NCI-H526 (cell line): ENCODE data around the gene P3H4.

ENCODE experiments used
- DNase-seq, 2 experiments: peaks; one replicate each; lab custom pipeline; 2025; lab: John Stamatoyannopoulos, UW

The P3H4 gene

DNA sequence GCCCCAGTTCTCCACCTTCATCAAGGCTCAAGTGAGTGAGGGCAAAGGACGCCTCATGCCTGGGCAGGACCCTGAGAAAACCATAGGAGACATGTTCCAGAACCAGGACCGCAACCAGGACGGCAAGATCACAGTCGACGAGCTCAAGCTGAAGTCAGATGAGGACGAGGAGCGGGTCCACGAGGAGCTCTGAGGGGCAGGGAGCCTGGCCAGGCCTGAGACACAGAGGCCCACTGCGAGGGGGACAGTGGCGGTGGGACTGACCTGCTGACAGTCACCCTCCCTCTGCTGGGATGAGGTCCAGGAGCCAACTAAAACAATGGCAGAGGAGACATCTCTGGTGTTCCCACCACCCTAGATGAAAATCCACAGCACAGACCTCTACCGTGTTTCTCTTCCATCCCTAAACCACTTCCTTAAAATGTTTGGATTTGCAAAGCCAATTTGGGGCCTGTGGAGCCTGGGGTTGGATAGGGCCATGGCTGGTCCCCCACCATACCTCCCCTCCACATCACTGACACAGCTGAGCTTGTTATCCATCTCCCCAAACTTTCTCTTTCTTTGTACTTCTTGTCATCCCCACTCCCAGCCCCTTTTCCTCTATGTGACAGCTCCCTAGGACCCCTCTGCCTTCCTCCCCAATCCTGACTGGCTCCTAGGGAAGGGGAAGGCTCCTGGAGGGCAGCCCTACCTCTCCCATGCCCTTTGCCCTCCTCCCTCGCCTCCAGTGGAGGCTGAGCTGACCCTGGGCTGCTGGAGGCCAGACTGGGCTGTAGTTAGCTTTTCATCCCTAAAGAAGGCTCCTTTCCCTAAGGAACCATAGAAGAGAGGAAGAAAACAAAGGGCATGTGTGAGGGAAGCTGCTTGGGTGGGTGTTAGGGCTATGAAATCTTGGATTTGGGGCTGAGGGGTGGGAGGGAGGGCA lies 10.7 kb upstream of the P3H4 start:
- DNase-seq: no peak

DNA sequence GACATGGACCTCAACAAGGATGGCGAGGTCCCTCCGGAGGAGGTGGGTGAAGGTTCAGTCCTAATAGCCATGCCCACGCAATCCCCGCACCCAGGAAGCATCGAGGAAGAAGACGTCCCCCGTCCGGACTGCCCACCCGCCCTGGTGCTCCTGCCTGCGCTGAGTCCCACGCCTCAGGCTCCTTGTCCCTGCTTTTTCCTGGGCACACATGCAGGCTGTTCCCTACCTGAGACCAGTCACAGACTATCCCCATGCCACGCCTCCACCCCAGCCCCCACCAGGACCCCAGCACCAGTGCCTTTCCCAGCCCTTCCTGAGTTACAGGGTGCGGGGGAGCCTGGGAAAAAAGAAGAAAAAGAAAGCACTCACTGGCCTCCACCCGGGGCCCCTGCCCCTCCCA lies 10.0 kb upstream of the P3H4 start:
- DNase-seq: no peak

DNA sequence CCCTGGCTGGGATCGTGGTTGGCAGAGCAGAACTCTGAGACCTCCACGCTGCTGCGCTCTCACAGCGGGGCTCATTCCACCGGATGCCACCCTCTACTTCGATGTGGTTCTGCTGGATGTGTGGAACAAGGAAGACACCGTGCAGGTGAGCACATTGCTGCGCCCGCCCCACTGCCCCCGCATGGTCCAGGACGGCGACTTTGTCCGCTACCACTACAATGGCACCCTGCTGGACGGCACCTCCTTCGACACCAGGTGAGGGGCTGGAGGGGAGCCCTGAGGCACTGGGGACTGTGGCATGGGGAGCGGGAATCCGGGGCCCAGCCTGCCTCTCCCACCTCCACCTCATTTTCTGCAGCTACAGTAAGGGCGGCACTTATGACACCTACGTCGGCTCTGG lies 6.3 kb upstream of the P3H4 start:
- DNase-seq: no peak

DNA sequence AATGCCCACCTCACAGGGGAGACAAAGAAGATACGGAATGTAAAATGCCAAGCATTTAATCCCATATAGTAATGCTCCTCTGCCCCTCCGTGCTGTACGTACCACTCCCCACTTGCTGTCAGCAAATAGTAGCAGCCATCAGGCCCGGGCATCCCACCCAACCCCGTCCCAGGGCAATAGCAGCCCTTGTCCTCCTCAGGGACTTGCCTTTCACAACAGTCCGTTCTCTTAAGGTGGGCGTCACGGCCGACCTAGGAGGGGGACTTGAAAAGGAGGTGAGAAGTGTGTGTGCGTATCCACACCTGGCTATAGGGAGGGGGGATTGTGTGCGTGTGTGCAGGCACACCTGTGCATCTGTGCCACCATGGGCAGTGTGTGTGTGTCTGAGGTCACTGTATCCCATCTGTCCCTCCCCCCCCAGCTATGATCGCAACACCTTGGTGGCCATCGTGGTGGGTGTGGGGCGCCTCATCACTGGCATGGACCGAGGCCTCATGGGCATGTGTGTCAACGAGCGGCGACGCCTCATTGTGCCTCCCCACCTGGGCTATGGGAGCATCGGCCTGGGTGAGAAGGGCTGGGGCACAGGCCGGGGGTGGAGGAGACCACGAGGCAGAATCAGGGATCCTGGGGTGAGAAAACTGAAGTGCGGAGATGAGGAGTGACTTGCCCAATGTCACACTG lies 5.0 kb upstream of the P3H4 start:
- DNase-seq: no peak

DNA sequence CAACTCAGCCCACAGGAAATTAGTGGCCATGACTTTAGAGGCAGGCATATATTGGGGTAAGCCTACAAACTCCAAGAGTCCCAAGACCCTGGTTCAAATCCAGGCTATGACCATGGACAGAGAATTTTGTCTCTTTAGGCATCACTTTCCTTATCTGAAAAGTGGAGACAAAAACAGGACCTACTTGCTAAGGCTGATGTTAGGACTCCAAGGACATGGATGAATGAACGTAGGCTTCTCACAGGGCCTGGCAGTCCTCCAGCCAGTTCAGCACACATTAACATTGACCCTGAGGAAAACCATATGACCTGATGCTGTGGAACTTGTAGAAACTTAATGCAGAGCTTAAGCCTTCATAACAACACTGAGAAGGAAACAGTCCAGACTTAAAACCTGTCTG lies 2.4 kb upstream of the P3H4 start:
- DNase-seq: no peak

DNA sequence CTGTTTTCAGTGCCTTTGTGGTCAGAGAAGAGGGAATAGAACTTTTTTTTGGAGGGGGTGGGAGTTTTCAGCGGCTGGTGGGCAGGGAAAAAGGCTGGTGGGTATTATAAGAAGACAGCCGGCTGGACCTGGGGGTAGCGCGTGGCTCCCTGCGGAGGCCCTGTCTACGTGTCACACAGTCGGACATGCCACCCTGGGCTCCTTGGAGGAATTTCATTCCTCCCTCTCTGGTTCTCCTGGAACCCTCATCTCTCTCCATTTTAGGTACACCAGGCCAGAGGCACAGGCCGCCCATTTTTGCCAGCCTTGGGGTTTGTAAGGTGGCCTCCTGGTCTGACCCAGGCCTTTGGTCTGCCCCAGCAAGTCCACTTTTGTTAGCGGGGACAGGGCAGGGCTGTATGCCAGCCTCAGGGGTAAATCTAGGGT lies 2.0 kb upstream of the P3H4 start:
- no peak for DNase-seq

DNA sequence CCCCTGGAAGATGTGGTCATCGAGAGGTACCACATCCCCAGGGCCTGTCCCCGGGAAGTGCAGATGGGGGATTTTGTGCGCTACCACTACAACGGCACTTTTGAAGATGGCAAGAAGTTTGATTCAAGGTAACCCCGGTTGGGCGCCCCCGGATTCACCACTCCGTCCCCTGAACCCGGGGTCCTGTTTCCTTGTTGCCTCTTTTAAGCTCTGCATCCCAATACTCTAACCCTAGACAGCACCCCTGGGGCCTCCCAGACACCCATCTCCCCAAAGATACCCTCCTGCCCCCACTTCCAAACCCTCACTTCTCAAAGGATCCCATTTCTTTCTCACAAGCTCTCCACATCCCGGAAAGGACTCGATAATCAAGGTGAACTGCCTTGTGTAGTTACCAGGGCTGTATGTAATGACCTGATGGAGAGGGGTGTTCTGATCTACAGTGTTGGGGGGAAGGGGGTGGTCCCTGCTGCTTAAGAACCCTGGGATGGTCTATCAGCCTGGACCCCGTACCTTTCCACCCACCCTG lies 1.5 kb upstream of the P3H4 start:
- DNase-seq: no peak

DNA sequence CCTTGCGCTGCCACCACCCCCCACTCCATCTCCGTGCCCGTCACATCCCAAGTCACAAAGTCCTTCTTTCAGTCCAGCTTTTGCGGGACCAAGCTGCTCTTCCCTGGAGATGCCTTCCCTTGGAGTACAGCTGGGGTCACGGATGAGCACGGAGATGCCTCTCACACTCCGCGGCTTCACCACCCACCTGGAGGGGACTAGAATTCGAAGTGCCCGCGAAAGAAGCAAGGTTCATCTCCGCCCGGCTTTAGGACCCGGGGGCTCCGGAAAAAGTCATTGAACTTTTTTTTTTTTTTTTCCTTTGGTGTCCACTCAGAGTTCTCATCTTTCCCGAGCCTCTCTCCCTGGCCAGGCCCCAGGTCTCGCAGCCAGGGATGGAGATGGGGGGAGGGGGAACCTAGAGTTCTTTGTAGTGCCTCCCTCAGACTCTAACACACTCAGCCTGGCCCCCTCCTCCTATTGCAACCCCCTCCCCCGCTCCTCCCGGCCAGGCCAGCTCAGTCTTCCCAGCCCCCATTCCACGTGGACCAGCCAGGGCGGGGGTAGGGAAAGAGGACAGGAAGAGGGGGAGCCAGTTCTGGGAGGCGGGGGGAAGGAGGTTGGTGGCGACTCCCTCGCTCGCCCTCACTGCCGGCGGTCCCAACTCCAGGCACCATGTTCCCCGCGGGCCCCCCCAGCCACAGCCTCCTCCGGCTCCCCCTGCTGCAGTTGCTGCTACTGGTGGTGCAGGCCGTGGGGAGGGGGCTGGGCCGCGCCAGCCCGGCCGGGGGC lies 817 bp upstream of the P3H4 start, which contains the start of gene FKBP10:
FKBP10 (plus strand) TSS at position 624 of the 771 bp plus-strand sequence; CDS start at position 655, 31 bp downstream.
- peak; percentile 67 to 81 for DNase-seq

DNA sequence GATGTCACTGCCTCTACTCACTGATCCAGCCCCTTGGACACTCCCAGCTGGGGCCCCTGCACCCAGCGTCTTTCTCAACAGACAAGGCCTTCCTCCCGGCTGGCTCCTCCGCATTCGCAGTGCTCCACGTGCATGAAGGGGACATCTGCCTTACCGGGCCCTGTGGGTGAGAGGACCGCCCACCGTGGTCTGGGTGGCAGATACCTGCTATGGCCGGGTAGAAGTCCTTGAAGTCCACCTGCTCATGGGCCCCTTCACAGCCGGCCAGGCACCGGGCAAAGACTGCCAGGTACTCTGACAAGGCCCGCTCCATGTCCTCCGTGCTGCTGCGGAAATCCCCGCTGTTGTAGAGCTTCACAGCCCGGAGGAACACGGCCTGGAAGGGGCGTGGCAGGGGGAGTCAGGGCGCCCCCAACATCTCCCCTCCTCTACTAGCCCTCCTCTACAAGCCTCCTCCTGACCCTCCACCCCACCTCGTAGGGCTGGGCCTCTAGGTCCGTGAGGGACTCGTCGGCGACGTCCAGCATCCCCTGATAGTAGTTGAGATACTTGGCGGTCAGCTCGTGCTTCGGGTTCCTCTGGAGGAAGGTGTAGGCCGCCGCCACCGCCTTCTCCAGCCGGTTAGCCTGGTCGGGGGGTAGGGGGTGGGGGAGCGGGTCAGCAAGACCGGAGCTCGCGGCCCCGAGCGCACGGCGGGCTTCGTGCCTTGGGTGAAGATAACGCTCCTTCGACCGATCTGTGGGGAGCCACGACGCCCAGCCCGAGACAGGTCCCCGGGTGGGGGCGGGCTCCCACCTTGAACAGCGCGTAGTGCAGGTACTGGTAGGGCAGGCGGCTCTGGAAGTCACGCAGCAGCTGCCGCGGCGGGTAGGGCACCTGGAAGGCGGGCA lies 845 bp downstream of the P3H4 start:
- no peak for DNase-seq

DNA sequence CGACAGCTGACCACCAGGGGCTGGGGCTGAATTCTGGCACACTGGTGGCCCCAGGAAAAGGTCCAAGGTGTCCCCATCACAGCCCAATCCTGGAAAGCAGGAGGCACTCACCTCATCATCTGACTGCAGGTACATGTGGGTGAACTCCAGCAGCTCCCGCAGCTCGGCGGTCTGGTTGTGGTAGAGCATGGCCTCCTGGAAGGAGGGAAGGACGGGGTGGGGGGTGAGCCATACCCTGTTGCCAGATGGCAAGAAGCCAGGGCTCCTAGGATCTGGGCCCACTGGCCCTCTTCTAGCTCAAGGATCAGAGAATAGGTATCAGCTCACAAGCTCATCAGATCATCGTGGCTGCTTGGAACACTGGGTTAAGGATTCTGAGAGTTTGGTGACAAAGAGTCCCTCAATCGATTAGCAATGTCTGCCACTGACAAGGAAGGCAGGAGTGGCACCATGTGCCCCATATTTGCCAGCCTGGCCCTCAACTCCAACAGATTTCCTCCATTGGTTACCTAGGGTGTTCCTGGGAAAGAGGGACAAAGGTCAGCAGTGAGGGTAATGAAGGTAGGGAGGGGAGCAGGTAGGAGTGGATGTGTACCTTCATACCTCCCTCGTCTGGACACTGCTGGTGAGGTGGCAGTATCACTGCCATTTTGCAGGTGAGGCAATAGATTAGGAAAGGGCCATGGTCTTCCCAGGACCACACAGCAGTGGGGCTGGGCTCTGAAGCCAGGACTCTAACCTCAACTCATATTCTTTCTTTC lies 4.9 kb downstream of the P3H4 start:
- DNase-seq: no peak

DNA sequence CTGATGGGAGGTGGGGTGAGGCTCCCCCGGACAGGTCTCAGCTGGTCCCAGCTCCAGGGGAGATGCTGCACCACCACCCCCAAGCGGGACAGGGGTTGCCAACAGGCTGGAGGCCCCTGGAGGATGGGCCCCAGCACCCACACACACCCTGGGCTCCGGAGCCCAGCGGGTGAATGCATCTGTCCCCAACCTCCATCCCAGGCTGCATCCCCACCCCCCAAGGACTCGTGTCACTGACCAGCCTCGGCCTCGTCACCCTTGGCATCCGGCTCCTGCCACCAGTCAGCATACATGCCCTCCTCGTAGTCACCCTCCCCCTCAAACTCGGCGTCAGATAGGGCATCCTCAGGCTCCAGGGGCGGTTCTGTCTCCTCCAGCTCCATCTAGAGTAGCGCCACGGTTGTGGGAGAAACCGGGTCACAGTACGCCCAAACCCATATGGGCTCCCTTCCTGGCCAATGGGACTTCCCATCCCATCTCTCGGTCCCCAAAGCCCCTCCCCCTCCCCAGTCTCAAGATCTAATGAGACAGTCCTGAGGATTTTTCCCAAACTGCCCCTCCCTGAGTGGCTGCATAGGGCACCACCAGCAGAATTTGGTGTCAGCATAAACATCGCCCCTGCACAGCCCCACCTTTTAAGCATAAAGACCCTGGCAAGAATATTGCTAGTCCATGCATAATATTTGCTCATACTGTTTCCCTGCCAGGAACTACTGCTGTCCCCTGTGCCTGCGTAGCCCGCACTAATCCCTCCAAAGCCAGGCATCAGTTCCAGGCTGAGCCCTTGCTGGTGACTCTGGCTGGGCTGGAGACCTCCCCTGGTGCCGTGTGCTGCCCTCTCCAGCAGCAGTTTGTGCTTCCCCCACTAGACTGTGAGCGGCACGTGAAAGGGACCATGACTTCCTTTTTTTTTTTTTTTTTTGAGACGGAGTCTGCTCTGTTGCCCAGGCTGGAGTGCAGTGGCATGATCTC lies 8.4 kb downstream of the P3H4 start:
- no peak for DNase-seq

DNA sequence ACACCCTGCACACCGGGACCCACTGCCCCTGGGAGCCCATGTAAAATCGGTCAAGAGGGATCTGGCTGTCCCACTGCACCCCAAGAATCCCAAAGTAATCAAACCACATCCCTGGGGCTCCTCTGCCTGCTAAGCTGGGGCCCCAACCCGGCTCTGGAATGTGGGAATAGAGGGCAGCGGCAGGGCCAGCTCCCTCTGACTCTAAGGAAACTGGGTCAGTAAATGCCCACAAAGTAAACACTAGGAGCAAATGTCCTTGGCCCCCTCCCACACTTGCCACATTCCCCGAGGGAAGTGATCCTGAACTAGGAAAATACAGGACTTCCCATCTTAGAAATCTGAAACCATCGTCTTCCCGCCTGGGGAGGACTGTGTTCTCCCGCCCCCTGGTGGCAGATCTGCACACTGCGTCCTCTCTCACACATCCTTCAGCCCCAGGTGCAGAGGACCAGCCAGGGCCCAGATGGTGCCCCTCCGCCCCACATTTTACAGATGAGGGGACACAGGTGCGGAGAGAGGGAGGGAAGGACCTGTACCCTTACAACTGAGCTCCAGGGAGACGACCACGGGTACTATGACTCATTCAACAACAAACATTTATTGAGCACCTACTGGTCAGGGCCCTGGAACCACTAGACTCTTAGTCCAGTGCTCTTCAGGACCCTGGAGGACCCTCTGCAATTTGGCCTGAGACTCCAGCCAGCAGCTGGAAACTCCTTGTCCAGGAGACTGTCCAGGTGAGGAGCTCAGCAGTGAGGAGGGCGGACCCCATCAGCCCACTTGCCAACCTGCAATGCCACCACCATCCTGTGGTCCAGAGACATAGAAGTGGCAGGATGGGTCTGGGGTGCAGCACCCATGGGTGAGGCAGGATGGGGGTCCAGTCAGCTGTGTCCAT lies 10.1 kb downstream of the P3H4 start:
- peak; percentile 64 to 89 for DNase-seq

DNA sequence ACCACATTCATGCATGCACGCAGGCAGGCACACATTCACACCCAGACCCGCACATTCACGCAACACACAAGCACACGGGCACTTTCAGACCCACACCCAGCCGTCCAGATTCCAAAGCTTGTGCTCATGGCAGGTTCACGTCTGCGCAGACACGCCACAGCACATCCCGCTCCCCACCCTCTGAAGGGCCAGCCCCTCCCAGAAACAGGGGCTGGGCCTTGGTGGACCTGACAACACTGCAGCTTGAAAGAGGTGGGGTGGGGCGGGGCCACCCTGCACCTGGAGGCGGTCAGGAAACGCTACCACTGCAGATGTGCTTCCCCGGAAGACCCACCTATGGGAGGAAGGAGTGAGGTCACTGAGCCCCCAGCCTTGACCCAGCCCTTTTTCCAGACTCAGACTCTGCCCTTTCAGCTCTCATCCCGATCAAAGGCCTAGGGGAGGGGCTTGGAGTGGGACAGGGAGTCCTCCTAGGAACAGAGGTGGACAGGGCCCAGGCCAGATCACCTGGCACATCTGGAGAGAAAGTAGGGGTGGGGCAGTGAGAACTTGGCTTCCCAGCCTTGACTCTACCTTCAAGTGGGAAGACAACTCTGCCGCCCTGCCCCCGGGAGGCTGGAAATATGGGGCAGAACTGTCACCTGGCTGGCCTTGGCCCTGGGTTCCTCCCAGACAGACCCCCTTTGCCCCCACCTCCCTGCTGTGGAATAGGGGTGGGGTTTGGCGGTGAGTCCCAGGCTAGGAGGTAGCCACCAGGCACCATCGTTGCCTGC lies 11.0 kb downstream of the P3H4 start:
- peak; percentile 73 to 80 for DNase-seq

DNA sequence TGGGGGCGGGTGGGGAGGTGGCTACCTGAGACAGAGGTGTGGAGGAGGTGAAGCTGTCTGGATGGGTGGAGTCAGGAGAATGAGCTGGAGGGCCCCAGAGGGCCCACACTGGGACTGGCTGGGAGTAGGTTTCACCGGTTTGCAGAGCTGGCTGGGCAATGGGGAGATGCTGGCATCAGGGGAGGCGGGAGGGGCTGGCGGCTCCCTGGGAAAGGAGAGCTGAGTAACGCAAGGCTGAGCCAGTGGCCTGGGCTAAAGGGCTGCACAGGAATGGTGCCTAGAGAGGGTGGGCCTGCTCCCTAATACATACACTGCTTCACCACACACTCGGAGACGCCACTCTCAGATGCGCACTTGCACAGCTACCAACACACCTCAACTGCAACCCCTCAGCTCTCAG lies 12.4 kb downstream of the P3H4 start:
- no peak for DNase-seq

DNA sequence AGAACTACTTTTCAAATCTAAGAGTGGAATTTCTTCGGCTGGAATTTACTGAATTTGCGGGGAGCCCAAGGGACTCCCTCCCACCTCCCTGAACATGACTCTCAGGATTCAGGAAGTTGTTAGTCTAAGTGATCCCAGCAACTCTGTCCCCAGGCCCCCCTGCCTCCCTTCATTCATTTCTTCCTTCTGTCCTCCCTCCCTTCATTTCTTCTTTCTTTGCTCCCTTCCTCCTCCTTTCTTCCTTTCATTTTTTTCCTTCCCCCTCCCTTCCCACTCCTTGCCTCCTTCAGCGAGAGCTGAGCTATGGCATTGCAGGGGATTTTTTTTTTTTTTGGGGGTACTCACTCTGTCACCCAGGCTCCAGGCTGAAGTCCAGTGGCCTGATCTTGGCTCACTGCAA lies 14.4 kb downstream of the P3H4 start:
- no peak for DNase-seq

DNA sequence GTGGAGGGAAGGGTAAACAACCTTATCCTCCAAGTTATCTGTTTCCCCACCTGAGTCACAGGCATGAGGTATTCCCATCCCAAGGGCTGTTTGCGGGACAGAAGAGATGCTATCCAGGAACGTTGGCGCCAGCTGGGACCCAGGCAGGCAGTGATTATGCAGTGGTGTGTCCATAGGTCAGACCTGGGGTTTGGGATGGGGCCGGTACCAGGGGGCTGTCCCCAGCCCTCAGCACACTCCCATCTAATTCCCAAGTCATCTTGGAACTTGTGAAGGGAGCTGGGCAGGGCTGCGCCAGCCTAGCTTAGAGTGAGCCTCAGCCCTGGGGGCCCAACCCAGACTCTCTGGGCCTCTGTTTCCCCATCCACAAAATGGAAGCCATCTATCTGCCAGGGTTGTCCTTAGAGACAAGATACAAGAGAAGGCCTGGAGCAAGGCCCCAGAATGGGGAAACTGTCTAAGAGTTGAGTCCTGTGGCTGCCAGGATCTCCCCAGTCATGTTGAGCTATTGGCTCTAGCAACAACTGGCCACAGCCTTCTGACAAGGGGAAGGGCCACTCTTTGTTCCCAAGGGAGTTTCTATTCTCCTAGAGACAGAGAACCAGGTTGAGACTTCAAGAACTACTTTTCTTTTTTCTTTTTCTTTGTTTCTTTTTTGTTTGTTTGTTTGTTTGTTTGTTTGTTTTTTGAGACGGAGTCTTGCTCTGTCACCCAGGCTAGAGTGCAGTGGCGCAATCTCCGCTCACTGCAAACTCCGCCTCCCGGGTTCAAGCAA lies 15.4 kb downstream of the P3H4 start:
- DNase-seq: no peak

DNA sequence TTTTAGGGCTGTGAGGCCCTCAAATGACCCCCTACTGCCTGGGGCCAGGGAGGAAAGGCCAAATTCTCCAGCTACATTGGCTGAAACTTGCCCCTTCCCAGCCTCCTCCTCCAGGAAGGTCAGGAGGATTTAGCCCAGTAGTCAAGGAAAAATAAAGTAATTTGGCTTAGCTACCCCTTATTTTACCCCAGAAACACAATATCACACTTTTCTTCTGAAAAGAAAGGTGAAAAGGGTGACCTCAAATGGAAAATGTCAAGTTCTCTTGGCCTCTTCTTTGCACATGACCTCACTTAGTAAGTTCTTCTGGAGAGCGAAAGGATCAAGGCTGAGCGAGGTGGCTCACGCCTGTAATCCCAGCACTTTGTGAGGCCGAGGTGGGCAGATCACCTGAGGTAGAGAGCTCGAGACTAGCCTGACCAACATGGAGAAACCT lies 17.2 kb downstream of the P3H4 start:
- DNase-seq: no peak
